WTC11 (cell line): ENCODE results near the gene SLC25A44. TPM values are rescaled to one million over a fixed set of nuclear protein-coding genes. Genes with fewer than 3 reads are reported as not detected.

Experiments used
- ATAC-seq: fragments of 200-7000 bp; cut with Tn5 transposase; 2 replicates; pipeline ENCODE4 v1.10.0; 2021; ENCODE audit warnings: mild to moderate bottlenecking, moderate library complexity
- CTCF ChIA-PET: fragments of 300-600 bp; sonication (Branson Sonifier 250); formaldehyde crosslinking; loops from one replicate; lab custom pipeline; 2021; ENCODE audit warnings: antibody characterized with exemption; lab: Charles Lee
- POLR2A ChIA-PET: fragments of 350-600 bp; sonication (Branson Sonifier 250); formaldehyde crosslinking; loops from one replicate; lab custom pipeline; 2021; ENCODE audit warnings: antibody characterized with exemption; lab: Charles Lee
- DNase-seq: peaks from one replicate; pipeline ENCODE4 v3.0.0; 2021; ENCODE audit warnings: low spot score
- H3K27ac Mint-ChIP-seq: 2 replicates; pipeline ENCODE4 v1.8.0; 2021; ENCODE audit warnings: mixed read lengths
- H3K27me3 Mint-ChIP-seq: 2 replicates; pipeline ENCODE4 v1.8.0; 2021; ENCODE audit warnings: low read depth, mild to moderate bottlenecking, moderate library complexity, mixed read lengths
- H3K36me3 Mint-ChIP-seq: 2 replicates; pipeline ENCODE4 v1.8.0; 2021; ENCODE audit warnings: mixed read lengths
- H3K4me1 Mint-ChIP-seq: 2 replicates; pipeline ENCODE4 v1.8.0; 2022; ENCODE audit warnings: mixed read lengths
- H3K4me3 Mint-ChIP-seq: 2 replicates; pipeline ENCODE4 v1.8.0; 2021; ENCODE audit warnings: mild to moderate bottlenecking, moderate library complexity, mixed read lengths
- H3K9me3 Mint-ChIP-seq: 2 replicates; pipeline ENCODE4 v1.8.0; 2021; ENCODE audit warnings: mixed read lengths
- CBFB ChIP-seq: sonication (generic); formaldehyde crosslinking; IDR thresholded peaks from 2 replicates; pipeline ENCODE4 v1.8.1; 2022; ENCODE audit warnings: mild to moderate bottlenecking, low read depth, missing genetic modification reagents
- CREM ChIP-seq: sonication (generic); formaldehyde crosslinking; IDR thresholded peaks from 2 replicates; pipeline ENCODE4 v1.8.1; 2022; ENCODE audit warnings: mild to moderate bottlenecking, missing genetic modification reagents, moderate library complexity
- ELF4 ChIP-seq: sonication (generic); formaldehyde crosslinking; IDR thresholded peaks from 2 replicates; pipeline ENCODE4 v1.8.1; 2022; ENCODE audit warnings: low read depth, mild to moderate bottlenecking, moderate library complexity, missing genetic modification reagents
- ESRRA ChIP-seq: sonication (generic); formaldehyde crosslinking; IDR thresholded peaks from 2 replicates; pipeline ENCODE4 v1.8.1; 2022; ENCODE audit warnings: mild to moderate bottlenecking, missing genetic modification reagents, borderline replicate concordance
- ETV6 ChIP-seq: sonication (generic); formaldehyde crosslinking; IDR thresholded peaks from 2 replicates; pipeline ENCODE4 v1.8.1; 2022; ENCODE audit warnings: mild to moderate bottlenecking, missing genetic modification reagents
- GABPB1 ChIP-seq: sonication (generic); formaldehyde crosslinking; IDR thresholded peaks from 2 replicates; pipeline ENCODE4 v1.8.1; 2023; ENCODE audit warnings: mild to moderate bottlenecking, missing genetic modification reagents
- GRHL2 ChIP-seq: fragments of 250-450 bp; sonication (Bioruptor Pico); IDR thresholded peaks from 2 replicates; pipeline ENCODE4 v1.8.0; 2022; ENCODE audit warnings: mild to moderate bottlenecking, moderate library complexity; ENCODE audit not compliant: insufficient replicate concordance, severe bottlenecking
- MYBL2 ChIP-seq: sonication (generic); formaldehyde crosslinking; IDR thresholded peaks from 2 replicates; pipeline ENCODE4 v1.8.1; 2023; ENCODE audit warnings: mild to moderate bottlenecking, moderate library complexity, missing genetic modification reagents
- NFE2L1 ChIP-seq: sonication (generic); formaldehyde crosslinking; IDR thresholded peaks from 2 replicates; pipeline ENCODE4 v1.8.1; 2023; ENCODE audit warnings: missing genetic modification reagents
- NR1H2 ChIP-seq: sonication (generic); formaldehyde crosslinking; IDR thresholded peaks from 2 replicates; pipeline ENCODE4 v1.9.0; 2021; ENCODE audit warnings: mild to moderate bottlenecking, moderate library complexity, missing genetic modification reagents
- NR2C2 ChIP-seq: sonication (generic); formaldehyde crosslinking; IDR thresholded peaks from 2 replicates; pipeline ENCODE4 v1.8.0; 2022; ENCODE audit warnings: mild to moderate bottlenecking, missing genetic modification reagents
- TCF7 ChIP-seq: sonication (generic); formaldehyde crosslinking; IDR thresholded peaks from 2 replicates; pipeline ENCODE4 v1.8.0; 2022; ENCODE audit warnings: mild to moderate bottlenecking, low read depth, missing genetic modification reagents, moderate library complexity
- ZNF121 ChIP-seq: sonication (generic); formaldehyde crosslinking; IDR thresholded peaks from 2 replicates; pipeline ENCODE4 v1.8.0; 2023; ENCODE audit warnings: missing genetic modification reagents
- ZNF671 ChIP-seq: fragments of 250-450 bp; sonication (Bioruptor Pico); IDR thresholded peaks from 2 replicates; pipeline ENCODE4 v1.8.0; 2021; ENCODE audit warnings: mild to moderate bottlenecking
- total RNA-seq: library from RNA; stranded (reverse); gene quantifications from 3 replicates; pipeline ENCODE4 v1.2.3, GENCODE V29; 2021
- TF ChIP-seq, protein P1 (sequence below): sonication (generic); formaldehyde crosslinking; IDR thresholded peaks from 2 replicates; pipeline ENCODE4 v1.8.1; 2023; ENCODE audit warnings: mild to moderate bottlenecking, missing genetic modification reagents, moderate library complexity
- TF ChIP-seq, protein P2 (sequence below): sonication (generic); formaldehyde crosslinking; IDR thresholded peaks from 2 replicates; pipeline ENCODE4 v1.8.0; 2023; ENCODE audit warnings: mild to moderate bottlenecking, missing genetic modification reagents
- TF ChIP-seq, protein P3 (sequence below): sonication (generic); formaldehyde crosslinking; IDR thresholded peaks from 2 replicates; pipeline ENCODE4 v1.8.0; 2022; ENCODE audit warnings: mild to moderate bottlenecking, missing genetic modification reagents
- TF ChIP-seq, protein P4 (sequence below): sonication (generic); formaldehyde crosslinking; IDR thresholded peaks from 2 replicates; pipeline ENCODE4 v1.8.1; 2022; ENCODE audit warnings: mild to moderate bottlenecking, missing genetic modification reagents, moderate library complexity, borderline replicate concordance
- TF ChIP-seq, protein P5 (sequence below): sonication (generic); formaldehyde crosslinking; IDR thresholded peaks from 2 replicates; pipeline ENCODE4 v1.8.1; 2023; ENCODE audit warnings: mild to moderate bottlenecking, missing genetic modification reagents, moderate library complexity
- TF ChIP-seq, protein P6 (sequence below): sonication (generic); formaldehyde crosslinking; IDR thresholded peaks from 2 replicates; pipeline ENCODE4 v1.8.1; 2022; ENCODE audit warnings: mild to moderate bottlenecking, moderate library complexity, missing genetic modification reagents
- TF ChIP-seq, protein P7 (sequence below): fragments of 250-450 bp; sonication (Bioruptor Pico); IDR thresholded peaks from 2 replicates; pipeline ENCODE4 v1.9.0; 2021; ENCODE audit warnings: mild to moderate bottlenecking

The SLC25A44 gene
- total RNA-seq, 1 experiment from 2014 or later = 29.1 TPM

DNA sequence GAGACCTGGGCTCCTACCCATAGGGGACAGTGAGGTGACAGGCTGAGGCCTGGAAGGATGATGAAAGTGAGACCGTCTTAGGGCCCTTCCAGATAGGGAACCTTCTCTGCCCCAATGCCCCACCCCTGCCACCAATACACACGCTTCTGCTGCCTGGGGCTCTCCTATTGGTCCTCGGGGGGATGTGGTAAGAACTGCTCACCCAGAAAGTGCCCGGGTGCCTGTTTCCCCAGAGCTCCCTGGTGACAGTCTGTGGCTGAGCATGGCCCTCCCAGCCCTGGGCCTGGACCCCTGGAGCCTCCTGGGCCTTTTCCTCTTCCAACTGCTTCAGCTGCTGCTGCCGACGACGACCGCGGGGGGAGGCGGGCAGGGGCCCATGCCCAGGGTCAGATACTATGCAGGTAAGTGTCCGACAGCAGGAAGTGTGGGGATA lies 39.6 kb upstream of the SLC25A44 start:
- Mint-ChIP-seq H3K4me1 (peaks cover 59% of the 10 kb centered on the region), H3K27me3 (no peaks in the 10 kb centered on the region), H3K27ac (no peak overlapping the region), H3K4me3 (no peak overlapping the region), H3K9me3 (no peaks in the 10 kb centered on the region), H3K36me3 (no peaks in the 10 kb centered on the region)
- no peak for ATAC-seq
- TF ChIP-seq CBFB (CRISPR knock-in tag) = no peak
- no peak for TF ChIP-seq ZNF121
- TF ChIP-seq NR2C2 = no peak
- no peak for TF ChIP-seq ELF4
- TF ChIP-seq, protein P1, sequence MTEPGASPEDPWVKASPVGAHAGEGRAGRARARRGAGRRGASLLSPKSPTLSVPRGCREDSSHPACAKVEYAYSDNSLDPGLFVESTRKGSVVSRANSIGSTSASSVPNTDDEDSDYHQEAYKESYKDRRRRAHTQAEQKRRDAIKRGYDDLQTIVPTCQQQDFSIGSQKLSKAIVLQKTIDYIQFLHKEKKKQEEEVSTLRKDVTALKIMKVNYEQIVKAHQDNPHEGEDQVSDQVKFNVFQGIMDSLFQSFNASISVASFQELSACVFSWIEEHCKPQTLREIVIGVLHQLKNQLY (CRISPR knock-in tag) = no peak
- CTCF ChIA-PET = interaction anchor here (1.2 to 3.0 kb wide), 4 partner anchors 17 to 71 kb away, joined by 3 to 11 read pairs (median 4); partner anchors contain the start of gene PMF1
- no peak for DNase-seq
- POLR2A ChIA-PET = interaction anchor here (0.6 kb wide), 1 partner anchor 46 kb away, joined by 3 read pairs; no protein-coding TSS in a partner anchor

DNA sequence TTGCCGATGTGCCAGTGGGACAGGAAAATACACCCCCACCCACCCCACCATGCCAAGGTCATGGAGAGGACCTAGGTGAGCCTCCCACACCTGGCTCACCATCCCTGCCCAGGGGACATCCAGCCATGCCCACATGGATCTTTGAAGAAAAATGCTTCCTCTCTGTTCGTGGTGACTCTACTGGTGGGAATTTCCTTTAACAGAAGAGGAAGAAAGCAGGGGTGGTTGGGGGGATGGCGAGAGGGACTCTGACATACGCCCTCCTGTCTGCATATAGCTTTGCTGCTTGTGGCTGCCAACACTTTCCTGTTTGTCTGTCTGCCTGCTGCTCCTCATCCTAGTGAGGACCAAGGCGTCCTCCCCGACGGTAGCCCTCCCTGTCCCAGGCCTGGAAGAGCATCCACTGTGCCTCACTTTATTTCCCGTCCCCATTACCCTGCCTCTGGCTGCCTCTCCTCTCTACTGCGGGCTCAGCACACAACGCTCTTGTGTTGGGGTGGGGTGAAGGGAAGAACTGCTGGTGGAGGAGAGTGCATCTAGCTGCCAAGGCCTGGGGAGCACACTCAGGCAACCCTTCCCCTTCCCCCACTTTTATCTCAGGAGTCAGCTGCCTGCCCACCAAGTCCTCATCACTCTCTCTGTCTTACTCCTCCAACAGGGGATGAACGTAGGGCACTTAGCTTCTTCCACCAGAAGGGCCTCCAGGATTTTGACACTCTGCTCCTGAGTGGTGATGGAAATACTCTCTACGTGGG lies 38.0 kb upstream of the SLC25A44 start:
- POLR2A ChIA-PET = interaction anchor here (0.6 kb wide), 1 partner anchor 142 kb away, joined by 5 read pairs; no protein-coding TSS in a partner anchor
- CTCF ChIA-PET = interaction anchor here (0.6 to 3.0 kb wide), 5 partner anchors 14 to 70 kb away, joined by 3 to 11 read pairs (median 3); partner anchors contain the start of genes PMF1 and SLC25A44
- H3K4me3 Mint-ChIP-seq = no peak overlapping the region
- H3K9me3 Mint-ChIP-seq = no peaks in the 10 kb centered on the region
- TF ChIP-seq MYBL2 (no peak), NFE2L1 (CRISPR knock-in tag) (no peak), GRHL2 (CRISPR knock-in tag) (no peak), ZNF671 (CRISPR knock-in tag) (no peak), CREM (no peak), ETV6 (CRISPR knock-in tag) (no peak), NR1H2 (no peak), ESRRA (no peak), TCF7 (CRISPR knock-in tag) (no peak), GABPB1 (CRISPR knock-in tag) (no peak)
- TF ChIP-seq, protein P2, sequence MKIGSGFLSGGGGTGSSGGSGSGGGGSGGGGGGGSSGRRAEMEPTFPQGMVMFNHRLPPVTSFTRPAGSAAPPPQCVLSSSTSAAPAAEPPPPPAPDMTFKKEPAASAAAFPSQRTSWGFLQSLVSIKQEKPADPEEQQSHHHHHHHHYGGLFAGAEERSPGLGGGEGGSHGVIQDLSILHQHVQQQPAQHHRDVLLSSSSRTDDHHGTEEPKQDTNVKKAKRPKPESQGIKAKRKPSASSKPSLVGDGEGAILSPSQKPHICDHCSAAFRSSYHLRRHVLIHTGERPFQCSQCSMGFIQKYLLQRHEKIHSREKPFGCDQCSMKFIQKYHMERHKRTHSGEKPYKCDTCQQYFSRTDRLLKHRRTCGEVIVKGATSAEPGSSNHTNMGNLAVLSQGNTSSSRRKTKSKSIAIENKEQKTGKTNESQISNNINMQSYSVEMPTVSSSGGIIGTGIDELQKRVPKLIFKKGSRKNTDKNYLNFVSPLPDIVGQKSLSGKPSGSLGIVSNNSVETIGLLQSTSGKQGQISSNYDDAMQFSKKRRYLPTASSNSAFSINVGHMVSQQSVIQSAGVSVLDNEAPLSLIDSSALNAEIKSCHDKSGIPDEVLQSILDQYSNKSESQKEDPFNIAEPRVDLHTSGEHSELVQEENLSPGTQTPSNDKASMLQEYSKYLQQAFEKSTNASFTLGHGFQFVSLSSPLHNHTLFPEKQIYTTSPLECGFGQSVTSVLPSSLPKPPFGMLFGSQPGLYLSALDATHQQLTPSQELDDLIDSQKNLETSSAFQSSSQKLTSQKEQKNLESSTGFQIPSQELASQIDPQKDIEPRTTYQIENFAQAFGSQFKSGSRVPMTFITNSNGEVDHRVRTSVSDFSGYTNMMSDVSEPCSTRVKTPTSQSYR (CRISPR knock-in tag) = no peak
- TF ChIP-seq, protein P3, sequence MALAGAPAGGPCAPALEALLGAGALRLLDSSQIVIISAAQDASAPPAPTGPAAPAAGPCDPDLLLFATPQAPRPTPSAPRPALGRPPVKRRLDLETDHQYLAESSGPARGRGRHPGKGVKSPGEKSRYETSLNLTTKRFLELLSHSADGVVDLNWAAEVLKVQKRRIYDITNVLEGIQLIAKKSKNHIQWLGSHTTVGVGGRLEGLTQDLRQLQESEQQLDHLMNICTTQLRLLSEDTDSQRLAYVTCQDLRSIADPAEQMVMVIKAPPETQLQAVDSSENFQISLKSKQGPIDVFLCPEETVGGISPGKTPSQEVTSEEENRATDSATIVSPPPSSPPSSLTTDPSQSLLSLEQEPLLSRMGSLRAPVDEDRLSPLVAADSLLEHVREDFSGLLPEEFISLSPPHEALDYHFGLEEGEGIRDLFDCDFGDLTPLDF (CRISPR knock-in tag) = no peak
- TF ChIP-seq, protein P4, sequence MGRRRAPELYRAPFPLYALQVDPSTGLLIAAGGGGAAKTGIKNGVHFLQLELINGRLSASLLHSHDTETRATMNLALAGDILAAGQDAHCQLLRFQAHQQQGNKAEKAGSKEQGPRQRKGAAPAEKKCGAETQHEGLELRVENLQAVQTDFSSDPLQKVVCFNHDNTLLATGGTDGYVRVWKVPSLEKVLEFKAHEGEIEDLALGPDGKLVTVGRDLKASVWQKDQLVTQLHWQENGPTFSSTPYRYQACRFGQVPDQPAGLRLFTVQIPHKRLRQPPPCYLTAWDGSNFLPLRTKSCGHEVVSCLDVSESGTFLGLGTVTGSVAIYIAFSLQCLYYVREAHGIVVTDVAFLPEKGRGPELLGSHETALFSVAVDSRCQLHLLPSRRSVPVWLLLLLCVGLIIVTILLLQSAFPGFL (CRISPR knock-in tag) = no peak
- TF ChIP-seq, protein P5, sequence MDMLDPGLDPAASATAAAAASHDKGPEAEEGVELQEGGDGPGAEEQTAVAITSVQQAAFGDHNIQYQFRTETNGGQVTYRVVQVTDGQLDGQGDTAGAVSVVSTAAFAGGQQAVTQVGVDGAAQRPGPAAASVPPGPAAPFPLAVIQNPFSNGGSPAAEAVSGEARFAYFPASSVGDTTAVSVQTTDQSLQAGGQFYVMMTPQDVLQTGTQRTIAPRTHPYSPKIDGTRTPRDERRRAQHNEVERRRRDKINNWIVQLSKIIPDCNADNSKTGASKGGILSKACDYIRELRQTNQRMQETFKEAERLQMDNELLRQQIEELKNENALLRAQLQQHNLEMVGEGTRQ (CRISPR knock-in tag) = no peak
- TF ChIP-seq, protein P6, sequence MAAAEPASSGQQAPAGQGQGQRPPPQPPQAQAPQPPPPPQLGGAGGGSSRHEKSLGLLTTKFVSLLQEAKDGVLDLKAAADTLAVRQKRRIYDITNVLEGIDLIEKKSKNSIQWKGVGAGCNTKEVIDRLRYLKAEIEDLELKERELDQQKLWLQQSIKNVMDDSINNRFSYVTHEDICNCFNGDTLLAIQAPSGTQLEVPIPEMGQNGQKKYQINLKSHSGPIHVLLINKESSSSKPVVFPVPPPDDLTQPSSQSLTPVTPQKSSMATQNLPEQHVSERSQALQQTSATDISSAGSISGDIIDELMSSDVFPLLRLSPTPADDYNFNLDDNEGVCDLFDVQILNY (CRISPR knock-in tag) = no peak
- TF ChIP-seq, protein P7, sequence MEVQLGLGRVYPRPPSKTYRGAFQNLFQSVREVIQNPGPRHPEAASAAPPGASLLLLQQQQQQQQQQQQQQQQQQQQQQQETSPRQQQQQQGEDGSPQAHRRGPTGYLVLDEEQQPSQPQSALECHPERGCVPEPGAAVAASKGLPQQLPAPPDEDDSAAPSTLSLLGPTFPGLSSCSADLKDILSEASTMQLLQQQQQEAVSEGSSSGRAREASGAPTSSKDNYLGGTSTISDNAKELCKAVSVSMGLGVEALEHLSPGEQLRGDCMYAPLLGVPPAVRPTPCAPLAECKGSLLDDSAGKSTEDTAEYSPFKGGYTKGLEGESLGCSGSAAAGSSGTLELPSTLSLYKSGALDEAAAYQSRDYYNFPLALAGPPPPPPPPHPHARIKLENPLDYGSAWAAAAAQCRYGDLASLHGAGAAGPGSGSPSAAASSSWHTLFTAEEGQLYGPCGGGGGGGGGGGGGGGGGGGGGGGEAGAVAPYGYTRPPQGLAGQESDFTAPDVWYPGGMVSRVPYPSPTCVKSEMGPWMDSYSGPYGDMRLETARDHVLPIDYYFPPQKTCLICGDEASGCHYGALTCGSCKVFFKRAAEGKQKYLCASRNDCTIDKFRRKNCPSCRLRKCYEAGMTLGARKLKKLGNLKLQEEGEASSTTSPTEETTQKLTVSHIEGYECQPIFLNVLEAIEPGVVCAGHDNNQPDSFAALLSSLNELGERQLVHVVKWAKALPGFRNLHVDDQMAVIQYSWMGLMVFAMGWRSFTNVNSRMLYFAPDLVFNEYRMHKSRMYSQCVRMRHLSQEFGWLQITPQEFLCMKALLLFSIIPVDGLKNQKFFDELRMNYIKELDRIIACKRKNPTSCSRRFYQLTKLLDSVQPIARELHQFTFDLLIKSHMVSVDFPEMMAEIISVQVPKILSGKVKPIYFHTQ = no peak
- TF ChIP-seq, protein P1 (CRISPR knock-in tag) = no peak
- H3K27ac Mint-ChIP-seq = no peak overlapping the region
- DNase-seq (no peak), ATAC-seq (no peak)
- H3K4me1 Mint-ChIP-seq = peaks cover 54% of the 10 kb centered on the region
- H3K27me3 Mint-ChIP-seq = no peaks in the 10 kb centered on the region
- no peaks in the 10 kb centered on the region for H3K36me3 Mint-ChIP-seq
